Naive thymus-derived CD4-positive, alpha-beta T cell (primary cell): ENCODE data around the gene PDE6G. TPM values are rescaled to one million over a fixed set of nuclear protein-coding genes. Genes with fewer than 3 reads are reported as not detected.
A peak's percentile ranks its signal among the peaks of the same experiment; 100 is the strongest.
"Not testable (repeated sequence)": the region's sequence is repeated elsewhere in the genome, so short reads cannot be mapped to it uniquely, and the experiment has no call there.

ENCODE experiments used
- ATAC-seq: fragments of 150-1000 bp; cut with Tn5 transposase; 2 replicates; pipeline ENCODE4 v1.10.0; 2021; ENCODE audit warnings: mild to moderate bottlenecking, moderate library complexity
- CTCF ChIA-PET: fragments of 350-600 bp; sonication (Branson Sonifier 250); formaldehyde crosslinking; loops from one replicate; lab custom pipeline; 2021; ENCODE audit warnings: antibody characterized with exemption; lab: Charles Lee
- POLR2A ChIA-PET: fragments of 350-600 bp; sonication (Branson Sonifier 250); formaldehyde crosslinking; loops from one replicate; lab custom pipeline; 2021; ENCODE audit warnings: antibody characterized with exemption, inconsistent platforms; lab: Charles Lee
- DNase-seq, 9 donors: peaks; one replicate each; pipeline versions ENCODE4 v3.0.0 to v3.0.0-alpha.2; 2020 to 2022; ENCODE audit warnings: mixed read lengths in 1 of 9
- H3K27ac ChIP-seq: one replicate; pipeline ENCODE4 v1.7.0; 2013; ENCODE audit warnings: mild to moderate bottlenecking, low read depth, low read length, moderate library complexity
- H3K27me3 ChIP-seq, 2 donors: one replicate each; pipeline ENCODE4 v1.7.0; 2013; ENCODE audit warnings: low read length in 2 of 2, mild to moderate bottlenecking in 2 of 2, moderate library complexity in 2 of 2; ENCODE audit not compliant: control insufficient read depth in 2 of 2, insufficient read depth in 2 of 2
- H3K36me3 ChIP-seq, 3 experiments: 1 replicate in 2 of 3; 2 replicates in 1 of 3; pipeline ENCODE4 v1.7.0; 2013; ENCODE audit warnings: low read length in 3 of 3, mild to moderate bottlenecking in 3 of 3, moderate library complexity in 1 of 3; ENCODE audit not compliant: insufficient read depth in 3 of 3, control insufficient read depth in 2 of 3
- H3K4me1 ChIP-seq, 2 donors: one replicate each; pipeline ENCODE4 v1.7.0; 2013; ENCODE audit warnings: low read length in 2 of 2, mild to moderate bottlenecking in 2 of 2, moderate library complexity in 1 of 2; ENCODE audit not compliant: control insufficient read depth in 2 of 2, insufficient read depth in 2 of 2
- H3K4me3 ChIP-seq: 2 replicates; pipeline ENCODE4 v1.7.0; 2013; ENCODE audit warnings: mild to moderate bottlenecking, low read length
- H3K9me3 ChIP-seq, 3 experiments: 1 replicate in 2 of 3; 2 replicates in 1 of 3; pipeline ENCODE4 v1.7.0; 2013; ENCODE audit warnings: low read length in 3 of 3; ENCODE audit not compliant: control insufficient read depth in 2 of 3
- H3K27ac Mint-ChIP-seq, 9 donors: one replicate each; pipeline ENCODE4 v1.8.0; 2020 to 2022; ENCODE audit warnings: mixed read lengths in 9 of 9, mild to moderate bottlenecking in 8 of 9, moderate library complexity in 5 of 9, inconsistent platforms in 2 of 9
- H3K27me3 Mint-ChIP-seq, 5 donors: one replicate each; pipeline ENCODE4 v1.8.0; 2021 to 2022; ENCODE audit warnings: mixed read lengths in 5 of 5, mild to moderate bottlenecking in 1 of 5
- H3K36me3 Mint-ChIP-seq, 5 donors: one replicate each; pipeline ENCODE4 v1.8.0; 2020 to 2022; ENCODE audit warnings: mixed read lengths in 5 of 5, mild to moderate bottlenecking in 3 of 5, inconsistent platforms in 1 of 5
- H3K4me1 Mint-ChIP-seq, 7 donors: one replicate each; pipeline ENCODE4 v1.8.0; 2020 to 2022; ENCODE audit warnings: mixed read lengths in 7 of 7, mild to moderate bottlenecking in 3 of 7, inconsistent platforms in 1 of 7
- H3K4me3 Mint-ChIP-seq, 10 donors: one replicate each; pipeline ENCODE4 v1.8.0; 2020 to 2022; ENCODE audit warnings: mild to moderate bottlenecking in 10 of 10, mixed read lengths in 10 of 10, moderate library complexity in 6 of 10, inconsistent platforms in 2 of 10
- H3K9me3 Mint-ChIP-seq, 11 donors: one replicate each; pipeline ENCODE4 v1.8.0; 2020 to 2022; ENCODE audit warnings: mixed read lengths in 11 of 11, mild to moderate bottlenecking in 4 of 11, inconsistent platforms in 1 of 11, moderate library complexity in 1 of 11
- intact Hi-C, 2 donors: fragments of 100-400 bp; cut with micrococcal nuclease; formaldehyde crosslinking; loops; one replicate each; pipeline ENCODE4 v1.15.1; 2023
- polyA plus RNA-seq, 2 donors: library from polyadenylated mRNA; unstranded; fragments of 300-500 nt; fragmentation: Illumina TruSeq; gene quantifications; one replicate each; pipeline ENCODE4 v1.2.3, GENCODE V29; 2021
- total RNA-seq, 6 experiments: library from RNA in 5 of 6; stranded (reverse) in 5 of 6; gene quantifications; 1 replicate in 5 of 6; 2 replicates in 1 of 6; pipeline ENCODE4 v1.2.3 and lab custom pipeline; 2021 to 2026

Gene PDE6G
- total and polyA plus RNA-seq, 7 experiments from 2014 or later, result 1.0 to 28.0 (median 2.0) TPM

DNA sequence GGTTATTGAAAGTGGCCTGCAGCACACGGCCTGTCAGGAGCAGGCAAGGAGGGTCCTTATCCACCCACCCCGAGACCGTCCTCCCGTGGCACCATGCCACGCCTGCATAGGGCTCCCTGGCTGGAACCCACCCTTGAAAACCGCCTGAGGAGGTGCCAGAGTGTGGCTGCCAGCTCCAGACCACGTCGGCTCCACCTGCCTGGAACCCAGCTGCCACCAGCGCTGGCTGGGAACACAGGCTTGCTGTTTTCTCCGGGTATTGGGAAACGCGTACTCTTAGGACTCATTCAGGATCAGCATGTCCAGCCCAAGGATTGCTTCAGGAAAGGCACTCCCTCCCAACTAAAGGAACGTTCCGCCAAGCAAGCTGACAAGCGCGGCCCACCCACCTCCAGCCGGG lies 20.6 kb upstream of the PDE6G start:
- H3K27me3 Mint-ChIP-seq, result no peaks in the 10 kb centered on the region
- ChIA-PET CTCF (interaction anchor here (0.6 kb wide), 1 partner anchor 974 kb away, joined by 3 read pairs; no protein-coding TSS in a partner anchor), POLR2A (interaction anchor here (2.3 kb wide), 1 partner anchor 12 kb away, joined by 5 read pairs; no protein-coding TSS in a partner anchor)
- Histone ChIP-seq H3K9me3 (no peaks in the 10 kb centered on the region), H3K4me3 (no peak overlapping the region), H3K4me1 (no peaks in the 10 kb centered on the region), H3K36me3 (peaks cover 0 to 29% (median 8%) of the 10 kb centered on the region in 3 experiments), H3K27ac (no peak overlapping the region), H3K27me3 (no peaks in the 10 kb centered on the region)
- peaks cover 0 to 12% (median 9%) of the 10 kb centered on the region in 7 donors for H3K4me1 Mint-ChIP-seq
- no peak for DNase-seq
- no peak for ATAC-seq
- no peaks in the 10 kb centered on the region for H3K9me3 Mint-ChIP-seq
- H3K27ac Mint-ChIP-seq, result no peak overlapping the region
- H3K36me3 Mint-ChIP-seq, result peaks cover 0 to 4% (median 3%) of the 10 kb centered on the region in 5 donors
- no peak overlapping the region for H3K4me3 Mint-ChIP-seq
- intact Hi-C loops, result no loop called here

DNA sequence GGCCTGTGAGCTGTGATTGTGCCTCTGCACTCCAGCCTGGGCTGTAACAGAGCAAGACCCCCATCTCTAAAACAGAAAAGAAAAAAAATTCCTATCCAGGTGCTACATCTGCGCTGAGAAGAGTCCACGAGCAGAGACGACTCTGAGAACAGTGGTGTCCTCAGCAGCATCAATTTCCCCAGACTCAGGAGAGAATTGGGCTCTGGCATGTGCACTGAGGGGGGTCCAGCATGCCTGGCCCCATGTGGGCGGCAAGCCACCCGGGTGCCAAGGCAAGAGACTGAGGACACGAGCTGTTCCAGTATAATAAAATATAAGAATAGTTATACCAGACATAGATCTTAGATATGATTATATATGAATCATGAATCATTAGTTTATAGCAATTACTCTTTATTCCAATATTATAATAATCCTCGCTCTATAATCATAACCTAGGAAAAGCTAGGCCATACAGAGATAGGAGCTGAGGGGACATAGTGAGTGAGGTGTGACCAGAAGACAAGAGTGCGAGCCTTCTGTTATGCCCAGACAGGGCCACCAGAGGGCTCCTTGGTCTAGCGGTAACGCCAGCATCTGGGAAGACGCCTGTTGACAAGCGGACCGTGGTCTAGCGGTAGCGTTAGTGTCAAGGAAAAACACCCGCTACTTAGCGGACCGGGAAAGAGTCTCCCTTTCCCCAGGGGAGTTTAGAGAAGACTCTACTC lies 19.3 kb upstream of the PDE6G start:
- H3K4me1 Mint-ChIP-seq, result peaks cover 0 to 12% (median 6%) of the 10 kb centered on the region in 7 donors
- peak in 4 of 9 donors; percentile 19 to 37 (median 29) for DNase-seq
- H3K27me3 ChIP-seq, ATAC-seq, H3K4me3 ChIP-seq, H3K27me3 Mint-ChIP-seq, intact Hi-C loops, H3K9me3 Mint-ChIP-seq, H3K9me3 ChIP-seq, CTCF ChIA-PET, H3K4me1 ChIP-seq, H3K27ac ChIP-seq, H3K27ac Mint-ChIP-seq, H3K4me3 Mint-ChIP-seq, H3K36me3 Mint-ChIP-seq: not testable (repeated sequence)
- peaks cover 0 to 39% (median 11%) of the 10 kb centered on the region in 3 experiments for H3K36me3 ChIP-seq
- POLR2A ChIA-PET, result interaction anchor here (0.8 to 2.3 kb wide), 3 partner anchors 9 to 26 kb away, joined by 3 to 7 read pairs (median 5); no protein-coding TSS in a partner anchor

DNA sequence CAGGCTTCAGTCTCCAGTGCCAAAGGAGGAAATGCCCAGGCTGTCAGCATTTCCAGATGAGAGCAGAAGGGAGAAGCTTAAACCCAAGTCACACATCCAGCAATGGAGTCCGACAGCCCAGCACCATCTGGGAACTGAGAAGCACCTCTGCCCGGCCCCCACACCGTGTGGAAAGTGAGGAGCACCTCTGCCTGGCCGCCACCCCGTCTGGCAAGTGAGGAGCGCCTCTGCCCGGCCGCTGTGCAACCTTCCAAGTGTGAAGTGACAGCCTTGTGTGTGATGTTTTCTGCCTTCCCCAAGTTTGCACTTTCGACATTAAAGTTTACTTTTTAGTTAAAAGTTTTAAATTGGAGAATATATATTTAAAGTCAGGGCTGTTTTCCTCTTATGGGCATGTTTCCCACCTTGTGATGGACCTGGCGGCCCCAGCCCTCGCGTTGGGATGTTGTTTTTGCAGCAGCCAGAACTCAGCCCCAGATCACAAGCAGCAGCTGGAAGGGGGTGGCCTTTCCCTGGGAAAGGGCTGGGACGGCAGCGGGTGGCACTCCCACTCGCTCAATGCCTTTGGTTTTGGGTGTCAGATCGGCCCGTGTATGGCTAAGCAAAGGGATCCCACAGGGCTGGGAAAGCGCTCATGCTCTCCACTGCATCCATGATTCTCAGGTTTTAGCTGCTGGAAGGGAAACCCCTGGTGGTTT lies 17.4 kb upstream of the PDE6G start:
- Mint-ChIP-seq H3K27ac (no peak overlapping the region), H3K27me3 (no peaks in the 10 kb centered on the region), H3K4me1 (peaks cover 0 to 11% (median 9%) of the 10 kb centered on the region in 7 donors), H3K4me3 (no peak overlapping the region), H3K36me3 (peaks cover 0 to 9% (median 0%) of the 10 kb centered on the region in 5 donors), H3K9me3 (peaks cover 0 to 2% (median 0%) of the 10 kb centered on the region in 11 donors)
- Histone ChIP-seq H3K9me3 (no peaks in the 10 kb centered on the region), H3K4me1 (peaks cover 0 to under 1% of the 10 kb centered on the region in 2 donors), H3K4me3 (no peak overlapping the region), H3K36me3 (peaks cover 4 to 53% (median 16%) of the 10 kb centered on the region in 3 experiments), H3K27ac (no peak overlapping the region), H3K27me3 (no peaks in the 10 kb centered on the region)
- ChIA-PET CTCF (no interaction called here), POLR2A (interaction anchor here (1.1 kb wide), 1 partner anchor 10 kb away, joined by 3 read pairs; the partner anchor contains the start of genes ARL16 and HGS)
- no peak for DNase-seq
- ATAC-seq, result no peak
- intact Hi-C loops, result no loop called here

DNA sequence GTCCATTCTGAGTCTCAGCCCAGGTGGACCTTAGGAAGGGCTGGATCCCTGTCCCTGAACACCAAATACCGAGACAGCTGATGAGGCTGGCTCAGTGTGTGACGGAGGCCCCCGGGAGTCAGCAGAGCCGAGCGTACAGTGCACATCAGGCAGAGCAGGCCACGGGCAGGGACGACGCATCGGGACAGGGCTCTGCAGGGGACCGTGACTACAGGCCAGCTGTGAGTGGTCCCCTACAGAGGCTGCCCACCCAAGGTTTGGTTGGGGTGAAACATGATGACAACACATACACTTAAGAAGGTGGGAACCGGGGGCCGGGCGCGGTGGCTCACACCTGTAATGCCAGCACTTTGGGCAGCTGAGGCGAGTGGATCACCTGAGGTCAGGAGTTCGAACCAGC lies 16.6 kb upstream of the PDE6G start:
- no peak overlapping the region for H3K27ac Mint-ChIP-seq

DNA sequence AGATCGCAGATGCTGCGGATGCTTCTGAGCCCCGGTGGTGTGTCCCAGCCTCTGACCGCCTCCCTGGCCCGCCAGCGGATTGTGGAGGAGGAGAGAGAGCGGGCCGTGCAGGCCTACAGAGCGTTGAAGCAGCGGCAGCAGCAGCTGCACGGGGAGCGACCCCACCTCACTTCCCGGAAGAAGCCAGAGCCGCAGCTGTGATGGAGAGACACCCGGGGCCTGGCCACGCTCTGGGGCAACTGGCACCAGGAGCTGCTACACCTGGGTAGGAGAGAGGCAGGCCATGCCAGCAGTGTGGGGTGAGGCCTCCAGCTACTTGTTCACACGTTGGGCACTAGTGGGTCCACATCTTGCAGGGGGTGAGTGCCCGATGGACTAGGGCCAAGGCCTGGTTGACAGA lies 16.2 kb upstream of the PDE6G start:
- no peak for DNase-seq
- Histone ChIP-seq H3K36me3 (peaks cover 4 to 53% (median 16%) of the 10 kb centered on the region in 3 experiments), H3K27ac (no peak overlapping the region), H3K9me3 (no peaks in the 10 kb centered on the region), H3K27me3 (no peaks in the 10 kb centered on the region), H3K4me3 (no peak overlapping the region), H3K4me1 (peaks cover 5 to 12% of the 10 kb centered on the region in 2 donors)
- intact Hi-C loops, result no loop called here
- ATAC-seq, result no peak
- Mint-ChIP-seq H3K4me1 (peaks cover 9 to 22% (median 19%) of the 10 kb centered on the region in 7 donors), H3K9me3 (peaks cover 0 to 2% (median 0%) of the 10 kb centered on the region in 11 donors), H3K36me3 (peaks cover 0 to 15% (median 6%) of the 10 kb centered on the region in 5 donors), H3K4me3 (no peak overlapping the region), H3K27ac (no peak overlapping the region), H3K27me3 (no peaks in the 10 kb centered on the region)
- ChIA-PET CTCF (interaction anchor here (0.6 kb wide), 1 partner anchor 245 kb away, joined by 3 read pairs; no protein-coding TSS in a partner anchor), POLR2A (no interaction called here)

More for the DNA sequence above, 16.6 kb upstream of the PDE6G start:
- ATAC-seq (no peak), DNase-seq (no peak)
- no peak overlapping the region for H3K4me3 Mint-ChIP-seq
- peaks cover 0 to 11% (median 5%) of the 10 kb centered on the region in 5 donors for H3K36me3 Mint-ChIP-seq
- POLR2A ChIA-PET, result interaction anchor here (1.1 kb wide), 1 partner anchor 11 kb away, joined by 3 read pairs; the partner anchor contains the start of genes ARL16 and HGS
- intact Hi-C loops, result no loop called here
- peaks cover 0 to 2% (median 0%) of the 10 kb centered on the region in 11 donors for H3K9me3 Mint-ChIP-seq
- Histone ChIP-seq H3K27ac (no peak overlapping the region), H3K27me3 (no peaks in the 10 kb centered on the region), H3K4me1 (peaks cover under 1 to 8% of the 10 kb centered on the region in 2 donors), H3K36me3 (peaks cover 4 to 53% (median 16%) of the 10 kb centered on the region in 3 experiments), H3K4me3 (no peak overlapping the region), H3K9me3 (no peaks in the 10 kb centered on the region)
- CTCF ChIA-PET, result interaction anchor here (0.6 kb wide), 1 partner anchor 244 kb away, joined by 3 read pairs; no protein-coding TSS in a partner anchor
- peaks cover 4 to 18% (median 15%) of the 10 kb centered on the region in 7 donors for H3K4me1 Mint-ChIP-seq
- H3K27me3 Mint-ChIP-seq, result no peaks in the 10 kb centered on the region

DNA sequence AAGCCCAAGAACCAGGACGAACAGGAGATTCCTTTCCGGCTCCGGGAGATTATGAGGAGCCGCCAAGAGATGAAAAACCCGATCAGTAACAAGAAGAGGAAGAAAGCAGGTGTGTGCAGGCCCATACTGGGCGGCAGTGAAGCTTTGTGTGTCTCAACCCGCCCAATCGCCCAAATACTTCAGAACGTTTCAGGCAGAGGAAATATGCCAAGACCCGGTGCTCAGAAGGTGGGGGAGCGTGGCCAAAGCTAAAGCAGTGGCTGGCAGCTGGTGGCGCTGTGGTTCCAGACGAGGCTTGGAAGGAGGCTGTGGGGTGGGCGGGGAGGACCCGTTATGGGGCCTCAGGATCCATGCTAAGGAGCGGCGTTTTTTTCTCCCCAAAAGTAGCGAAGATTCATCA lies 11.4 kb upstream of the PDE6G start:
- Mint-ChIP-seq H3K4me3 (peak overlapping the region; percentile 63 to 97 (median 90)), H3K9me3 (peaks cover 0 to 2% (median 0%) of the 10 kb centered on the region in 11 donors), H3K27ac (peak overlapping the region in 7 of 9 donors; percentile 26 to 87 (median 59)), H3K27me3 (no peaks in the 10 kb centered on the region), H3K4me1 (peaks cover 17 to 50% (median 39%) of the 10 kb centered on the region in 7 donors), H3K36me3 (peaks cover 0 to 26% (median 9%) of the 10 kb centered on the region in 5 donors)
- DNase-seq (no peak), ATAC-seq (no peak)
- H3K4me1 ChIP-seq, result peaks cover 25 to 42% of the 10 kb centered on the region in 2 donors
- POLR2A ChIA-PET, result interaction anchor here (0.7 to 3.0 kb wide), 4 partner anchors 16 to 39 kb away, joined by 3 to 26 read pairs (median 6); partner anchors contain the start of genes ARL16 and HGS
- H3K27me3 ChIP-seq, result no peaks in the 10 kb centered on the region
- no peaks in the 10 kb centered on the region for H3K9me3 ChIP-seq
- H3K27ac ChIP-seq, result no peak overlapping the region
- peak overlapping the region; percentile 13 for H3K4me3 ChIP-seq
- peaks cover 4 to 53% (median 15%) of the 10 kb centered on the region in 3 experiments for H3K36me3 ChIP-seq
- intact Hi-C loops, result loop anchor here (2.0 to 5.0 kb wide), 5 partner anchors 15 to 195 kb away; partner anchors contain the start of genes ACTG1 (in 1 of the 2), ARL16 (in 1 of the 2), FAAP100 (in 1 of the 2) and MRPL12 (in 1 of the 2)
- CTCF ChIA-PET, result no interaction called here
